Activated T-helper 1 cell treated with anti-CD3 and anti-CD28 coated beads, Interleukin-12 subunit alpha, Interleukin-12 subunit beta, Interleukin-2, Interleukin-4 antibody, amounts not matched to agents 30 ng/mL and 10 ng/mL and 1 ng/mL, durations not matched to agents 14 hours and 24 hours and 36 hours (primary cell): Measurements from ENCODE around the gene NAE1. TPM values are rescaled to one million over a fixed set of nuclear protein-coding genes. Genes with fewer than 3 reads are reported as not detected.

Experiments
- DNase-seq: peaks from one replicate; pipeline ENCODE4 v3.0.0; 2021; ENCODE audit warnings: low spot score
- H3K27ac Mint-ChIP-seq: one replicate; pipeline ENCODE4 v1.8.0; 2021; ENCODE audit warnings: mild to moderate bottlenecking, mixed read lengths
- H3K27me3 Mint-ChIP-seq: one replicate; pipeline ENCODE4 v1.8.0; 2022; ENCODE audit warnings: mild to moderate bottlenecking, moderate library complexity, mixed read lengths; ENCODE audit not compliant: insufficient read depth
- H3K36me3 Mint-ChIP-seq: one replicate; pipeline ENCODE4 v1.8.0; 2021; ENCODE audit warnings: low read depth, mixed read lengths
- H3K4me1 Mint-ChIP-seq: one replicate; pipeline ENCODE4 v1.8.0; 2021; ENCODE audit warnings: low read depth, mixed read lengths
- H3K4me3 Mint-ChIP-seq: one replicate; pipeline ENCODE4 v1.8.0; 2021; ENCODE audit warnings: mild to moderate bottlenecking, moderate library complexity, mixed read lengths
- H3K9me3 Mint-ChIP-seq: one replicate; pipeline ENCODE4 v1.8.0; 2021; ENCODE audit warnings: mixed read lengths
- intact Hi-C: fragments of 100-400 bp; cut with micrococcal nuclease; formaldehyde crosslinking; loops from one replicate; pipeline ENCODE4 v1.15.1; 2024
- total RNA-seq: library from RNA; stranded (reverse); gene quantifications from 2 replicates; pipeline ENCODE4 v1.2.3, GENCODE V29; 2022

Gene NAE1
- total RNA-seq, 1 donor from 2014 or later = 120 TPM

DNA sequence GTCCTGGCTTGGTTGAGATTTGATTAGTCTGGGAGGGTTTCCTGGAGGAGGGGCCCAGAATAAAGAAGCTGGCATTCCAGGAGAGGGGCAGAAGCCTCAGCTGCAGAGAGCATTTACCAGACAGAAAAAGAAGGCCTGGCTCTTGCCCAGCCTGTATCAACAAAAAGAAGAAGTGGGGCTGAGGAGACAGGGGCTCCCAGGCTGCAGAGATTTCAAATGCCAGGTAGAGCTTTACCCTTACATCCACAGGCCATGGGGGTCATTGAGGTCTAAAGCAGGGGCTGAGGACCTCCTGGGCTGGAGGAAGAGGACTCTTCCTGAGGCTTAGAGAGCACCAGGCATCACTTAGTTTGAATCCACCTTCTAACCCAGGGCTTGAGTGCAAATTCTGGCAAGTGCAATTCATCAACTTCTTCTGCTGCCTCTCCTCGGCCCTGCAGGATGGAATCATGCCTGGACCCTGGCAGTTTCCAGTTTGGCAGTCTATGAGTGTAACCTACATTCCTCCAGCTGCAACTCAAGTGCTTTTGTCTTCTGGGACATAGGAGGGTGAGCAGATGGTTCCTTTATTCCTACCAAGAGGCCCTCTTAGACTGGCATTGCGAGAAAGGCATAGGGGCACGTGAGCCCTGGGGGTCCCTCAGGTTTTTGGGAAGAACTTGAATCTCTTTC, 28.8 kb upstream of the NAE1 start:
- Mint-ChIP-seq H3K27ac (no peak overlapping the region), H3K27me3 (peaks cover 1% of the 10 kb centered on the region), H3K4me3 (no peak overlapping the region), H3K4me1 (no peaks in the 10 kb centered on the region), H3K9me3 (no peaks in the 10 kb centered on the region), H3K36me3 (no peaks in the 10 kb centered on the region)
- intact Hi-C loops = no loop called here
- DNase-seq = no peak

- no peaks in the 10 kb centered on the region for H3K9me3 Mint-ChIP-seq
- no peak for DNase-seq
- no peaks in the 10 kb centered on the region for H3K4me1 Mint-ChIP-seq
- H3K27me3 Mint-ChIP-seq = peaks cover 1% of the 10 kb centered on the region
- no peaks in the 10 kb centered on the region for H3K36me3 Mint-ChIP-seq
- no peak overlapping the region for H3K4me3 Mint-ChIP-seq
- intact Hi-C loops = no loop called here
- H3K27ac Mint-ChIP-seq = no peak overlapping the region
These were observed 28.1 kb upstream of the NAE1 start for GRCh38 chr16:66858740-66859396.

DNA sequence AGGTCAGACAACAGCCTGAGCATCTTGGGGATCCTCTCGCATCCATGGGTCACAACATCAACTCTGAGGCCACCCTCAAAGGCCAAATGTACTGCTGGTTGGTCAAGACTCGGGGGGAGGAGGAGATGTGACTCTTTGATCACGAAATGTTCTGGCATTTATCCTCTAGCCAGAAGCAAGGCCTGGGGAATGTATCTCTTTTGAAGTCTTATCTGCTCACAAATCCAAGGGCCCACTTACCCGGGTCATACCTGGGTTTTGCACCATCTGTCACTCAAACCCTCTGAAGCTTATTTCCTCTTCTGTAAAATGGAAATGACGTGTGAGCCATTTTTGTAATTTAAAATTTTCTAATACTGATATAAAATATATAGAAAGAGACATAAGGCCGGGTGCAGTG, 26.7 kb upstream of the NAE1 start:
- DNase-seq = no peak
- no peaks in the 10 kb centered on the region for H3K4me1 Mint-ChIP-seq

DNA sequence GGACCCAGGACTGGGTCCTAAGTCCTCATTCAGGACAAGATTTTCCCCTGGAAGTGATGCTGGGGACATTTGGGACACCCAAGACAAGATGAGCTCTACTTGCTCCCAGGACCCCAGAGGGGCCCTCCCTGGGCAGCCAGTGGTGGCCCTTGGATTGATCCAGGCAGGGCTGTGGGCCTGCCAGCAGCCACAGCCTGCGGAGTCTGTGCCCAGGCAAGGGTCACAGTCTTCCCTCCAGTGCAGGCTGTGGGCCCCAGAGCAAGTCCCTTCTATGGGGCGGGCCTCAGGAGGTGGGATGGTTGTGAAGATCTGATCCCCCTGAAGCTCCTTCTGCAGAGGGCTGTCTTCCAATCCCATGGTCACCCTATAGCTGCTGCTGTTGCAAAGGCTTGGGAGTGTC, 26.0 kb upstream of the NAE1 start:
- intact Hi-C loops = no loop called here
- no peaks in the 10 kb centered on the region for H3K9me3 Mint-ChIP-seq
- H3K27me3 Mint-ChIP-seq = peaks cover 1% of the 10 kb centered on the region
- no peaks in the 10 kb centered on the region for H3K4me1 Mint-ChIP-seq
- no peaks in the 10 kb centered on the region for H3K36me3 Mint-ChIP-seq
- DNase-seq = no peak
- no peak overlapping the region for H3K4me3 Mint-ChIP-seq
- no peak overlapping the region for H3K27ac Mint-ChIP-seq

More for the DNA sequence above, 26.7 kb upstream of the NAE1 start:
- peaks cover 1% of the 10 kb centered on the region for H3K27me3 Mint-ChIP-seq
- no peaks in the 10 kb centered on the region for H3K36me3 Mint-ChIP-seq
- H3K27ac Mint-ChIP-seq = no peak overlapping the region
- intact Hi-C loops = no loop called here
- no peak overlapping the region for H3K4me3 Mint-ChIP-seq
- H3K9me3 Mint-ChIP-seq = no peaks in the 10 kb centered on the region

GRCh38 chr16:66856184-66856730, 25.5 kb upstream of the NAE1 start:
- Mint-ChIP-seq H3K9me3 (no peaks in the 10 kb centered on the region), H3K27ac (no peak overlapping the region), H3K27me3 (peaks cover 1% of the 10 kb centered on the region), H3K4me3 (no peak overlapping the region), H3K36me3 (no peaks in the 10 kb centered on the region), H3K4me1 (no peaks in the 10 kb centered on the region)
- intact Hi-C loops = no loop called here
- no peak for DNase-seq

GRCh38 chr16:66853261-66854139, 22.7 kb upstream of the NAE1 start:
- H3K9me3 Mint-ChIP-seq = no peaks in the 10 kb centered on the region
- H3K4me1 Mint-ChIP-seq = peaks cover 1% of the 10 kb centered on the region
- no peak overlapping the region for H3K4me3 Mint-ChIP-seq
- H3K27ac Mint-ChIP-seq = no peak overlapping the region
- no peak for DNase-seq
- intact Hi-C loops = no loop called here
- H3K27me3 Mint-ChIP-seq = no peaks in the 10 kb centered on the region
- no peaks in the 10 kb centered on the region for H3K36me3 Mint-ChIP-seq

DNA sequence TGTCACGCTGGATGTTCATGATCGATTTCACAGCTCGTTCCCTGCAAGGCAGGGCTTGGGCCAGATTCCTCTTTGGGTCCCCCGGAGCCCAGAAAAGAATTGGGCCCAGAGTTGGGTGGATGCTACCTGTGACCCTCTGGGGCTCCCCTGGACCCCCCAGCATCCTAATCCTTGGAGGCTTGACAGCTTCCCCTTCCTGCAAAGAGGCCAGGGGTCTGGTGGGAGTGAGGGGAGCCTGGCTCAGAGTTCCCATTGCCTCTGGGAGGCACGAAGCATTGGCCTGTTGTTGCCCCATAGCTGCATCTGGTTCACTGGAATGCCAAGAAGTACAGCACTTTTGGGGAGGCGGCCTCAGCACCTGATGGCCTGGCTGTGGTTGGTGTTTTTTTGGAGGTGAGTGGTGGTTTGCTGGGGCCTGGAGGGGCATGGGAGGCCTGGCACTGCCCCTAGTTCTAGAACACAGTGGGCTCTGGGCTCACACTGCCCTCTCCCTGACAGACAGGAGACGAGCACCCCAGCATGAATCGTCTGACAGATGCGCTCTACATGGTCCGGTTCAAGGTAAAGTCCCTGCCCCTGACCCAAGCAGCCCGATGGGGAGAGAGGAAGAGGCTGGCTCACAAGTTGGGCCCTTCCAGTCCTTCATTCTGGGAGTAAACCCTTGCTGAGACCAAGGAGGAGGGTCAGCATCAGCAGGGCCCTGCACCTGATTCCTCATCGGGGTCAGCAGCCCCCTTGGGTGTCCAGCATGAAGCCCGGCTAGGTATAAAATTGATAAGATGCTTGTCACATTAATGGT, 20.6 kb upstream of the NAE1 start:
- H3K4me1 Mint-ChIP-seq = peaks cover 15% of the 10 kb centered on the region
- H3K9me3 Mint-ChIP-seq = no peaks in the 10 kb centered on the region
- no peak for DNase-seq
- no peaks in the 10 kb centered on the region for H3K36me3 Mint-ChIP-seq
- no peak overlapping the region for H3K27ac Mint-ChIP-seq
- intact Hi-C loops = no loop called here
- peaks cover 1% of the 10 kb centered on the region for H3K27me3 Mint-ChIP-seq
- H3K4me3 Mint-ChIP-seq = no peak overlapping the region

GRCh38 chr16:66850115-66850815, 19.5 kb upstream of the NAE1 start:
- H3K27me3 Mint-ChIP-seq = peaks cover 12% of the 10 kb centered on the region
- no peak for DNase-seq
- intact Hi-C loops = no loop called here
- no peaks in the 10 kb centered on the region for H3K36me3 Mint-ChIP-seq
- peaks cover 15% of the 10 kb centered on the region for H3K4me1 Mint-ChIP-seq
- H3K4me3 Mint-ChIP-seq = no peak overlapping the region
- no peaks in the 10 kb centered on the region for H3K9me3 Mint-ChIP-seq
- H3K27ac Mint-ChIP-seq = no peak overlapping the region

DNA sequence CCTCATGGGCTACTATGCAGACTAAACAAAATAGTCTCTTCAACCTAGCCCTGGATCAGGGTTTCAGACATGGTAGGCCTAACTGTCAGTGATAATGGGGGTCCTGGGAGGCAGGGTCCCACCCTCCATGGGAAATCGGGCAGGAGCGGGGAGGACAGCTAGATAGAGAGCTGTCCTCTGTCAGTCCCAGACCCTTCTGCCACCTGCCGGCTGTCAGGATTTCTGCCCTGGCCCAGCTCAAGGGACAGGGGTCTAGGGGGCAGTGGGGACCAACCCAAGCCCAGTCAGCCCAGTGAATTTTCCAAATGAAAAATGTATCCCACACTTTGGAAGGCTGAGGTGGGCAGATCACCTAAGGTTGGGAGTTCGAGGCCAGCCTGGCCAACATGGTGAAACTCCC, 18.8 kb upstream of the NAE1 start:
- intact Hi-C loops = no loop called here
- Mint-ChIP-seq H3K36me3 (no peaks in the 10 kb centered on the region), H3K4me3 (no peak overlapping the region), H3K4me1 (peaks cover 15% of the 10 kb centered on the region), H3K27me3 (peaks cover 15% of the 10 kb centered on the region), H3K27ac (no peak overlapping the region), H3K9me3 (no peaks in the 10 kb centered on the region)
- DNase-seq = no peak

DNA sequence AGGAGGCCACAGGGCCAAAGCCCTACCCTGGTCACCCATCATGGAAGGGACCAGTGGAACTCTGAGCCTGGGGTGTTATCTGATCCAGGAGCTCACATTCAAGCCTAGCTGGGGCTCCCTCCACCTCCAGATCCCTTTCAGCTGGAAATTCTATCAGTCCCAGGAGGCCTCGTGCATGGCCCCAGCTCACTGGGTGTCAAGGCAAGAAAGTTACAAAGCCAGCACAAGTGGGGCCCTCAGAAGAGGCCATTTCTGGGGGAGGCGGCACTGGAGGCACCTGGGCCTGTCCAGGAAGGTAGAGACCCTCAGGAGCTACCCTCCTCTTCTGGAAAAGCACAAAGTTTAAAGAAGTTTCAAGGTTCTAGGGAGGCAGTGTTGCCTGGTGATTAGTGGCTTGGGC, 18.2 kb upstream of the NAE1 start:
- no peak overlapping the region for H3K27ac Mint-ChIP-seq
- H3K4me3 Mint-ChIP-seq = no peak overlapping the region
- intact Hi-C loops = no loop called here
- no peaks in the 10 kb centered on the region for H3K36me3 Mint-ChIP-seq
- H3K4me1 Mint-ChIP-seq = peaks cover 15% of the 10 kb centered on the region
- peaks cover 16% of the 10 kb centered on the region for H3K27me3 Mint-ChIP-seq
- no peak for DNase-seq
- H3K9me3 Mint-ChIP-seq = no peaks in the 10 kb centered on the region

- Mint-ChIP-seq H3K9me3 (no peaks in the 10 kb centered on the region), H3K27ac (peak overlapping the region; percentile 9), H3K36me3 (no peaks in the 10 kb centered on the region), H3K4me3 (no peak overlapping the region), H3K27me3 (peaks cover 24% of the 10 kb centered on the region), H3K4me1 (peaks cover 15% of the 10 kb centered on the region)
- intact Hi-C loops = no loop called here
- no peak for DNase-seq
These were observed 17.4 kb upstream of the NAE1 start for GRCh38 chr16:66848172-66848571.

DNA sequence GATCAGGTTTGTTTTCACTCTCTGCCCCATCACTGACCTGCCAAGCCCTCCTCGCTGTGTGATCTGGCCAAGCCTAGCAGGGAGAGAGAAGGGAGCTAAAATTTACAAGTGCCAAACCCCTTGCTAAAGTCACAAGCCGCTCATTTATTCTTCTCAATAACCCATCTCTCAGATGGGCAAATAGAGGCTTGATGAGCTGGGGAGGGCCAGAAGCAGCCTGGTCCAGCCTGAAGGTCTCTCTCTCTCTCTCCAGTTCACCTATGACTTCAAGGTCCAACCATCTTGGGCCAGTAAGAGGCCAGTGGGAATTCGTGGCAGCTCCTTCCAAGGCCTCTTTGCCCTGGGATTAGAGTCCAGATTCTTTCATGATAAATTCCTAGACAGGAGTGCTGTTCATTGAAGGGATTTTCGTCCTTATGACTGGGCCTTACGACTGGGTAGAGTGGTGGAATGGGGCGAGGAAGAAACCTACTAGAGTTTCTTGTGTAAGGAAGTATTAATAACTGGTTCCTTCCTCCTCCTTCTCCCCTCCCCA, 16.8 kb upstream of the NAE1 start:
- H3K9me3 Mint-ChIP-seq = no peaks in the 10 kb centered on the region
- H3K4me1 Mint-ChIP-seq = peaks cover 15% of the 10 kb centered on the region
- DNase-seq = no peak
- peak overlapping the region; percentile 9 for H3K27ac Mint-ChIP-seq
- H3K4me3 Mint-ChIP-seq = no peak overlapping the region
- H3K36me3 Mint-ChIP-seq = no peaks in the 10 kb centered on the region
- intact Hi-C loops = no loop called here
- peaks cover 29% of the 10 kb centered on the region for H3K27me3 Mint-ChIP-seq
